ENCODE results near the gene TBC1D22A.

TBC1D22A gene

DNA sequence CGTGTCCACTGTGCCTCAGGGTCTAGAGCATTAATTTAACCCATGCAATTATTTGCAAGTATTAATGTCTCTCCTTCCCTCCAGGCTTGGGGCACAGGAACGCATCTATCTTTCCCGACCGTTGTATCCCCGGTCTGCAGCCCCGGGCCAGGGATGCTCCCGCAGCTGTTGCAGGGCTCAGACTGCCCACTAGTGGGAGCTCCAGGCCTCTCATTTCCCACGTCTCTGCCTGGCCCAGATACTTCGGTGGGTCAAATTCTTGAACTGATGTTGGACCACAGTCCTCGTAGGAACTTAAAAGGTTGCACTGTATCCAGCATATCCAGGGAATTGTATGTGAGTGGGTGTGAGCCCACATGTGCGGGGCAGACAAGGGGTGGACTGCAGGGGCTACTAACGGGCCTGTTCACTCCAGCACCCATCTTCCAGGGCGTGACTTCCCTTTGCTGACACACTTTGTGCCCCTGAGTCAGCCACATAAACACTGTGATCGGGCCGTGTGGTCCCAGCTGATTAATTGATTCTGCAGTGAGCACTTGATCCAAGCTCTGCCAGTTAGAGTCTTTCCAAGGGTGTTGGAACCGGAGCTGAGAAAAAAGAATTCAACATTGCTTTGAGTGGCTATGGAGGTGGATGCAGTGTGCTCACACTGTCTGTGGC, 451.3 kb downstream of the TBC1D22A start:
- DNase-seq (ENCODE audit: low read depth, low spot score): no peak

DNA sequence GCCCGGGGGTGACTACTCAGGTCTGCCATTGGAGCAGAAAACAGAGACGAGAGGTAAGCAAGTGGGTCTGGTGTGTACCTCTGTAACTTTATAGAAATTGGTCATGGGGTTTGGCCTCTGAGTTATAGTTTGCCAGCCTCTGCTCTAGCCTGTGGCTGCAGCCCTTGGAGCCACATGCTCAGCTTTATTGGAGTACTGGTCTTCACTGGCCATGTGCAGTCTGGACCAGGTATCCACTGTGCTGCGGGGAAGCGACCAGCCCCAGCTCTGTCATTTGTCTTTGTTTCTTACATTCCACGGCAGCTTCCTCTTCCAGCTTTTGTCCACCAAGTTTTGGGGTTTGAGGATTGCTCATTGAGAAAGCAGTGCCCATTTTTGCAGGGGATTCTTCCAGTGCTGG, 453.4 kb downstream of the TBC1D22A start:
- no peak for DNase-seq (ENCODE audit: low read depth, low spot score)

DNA sequence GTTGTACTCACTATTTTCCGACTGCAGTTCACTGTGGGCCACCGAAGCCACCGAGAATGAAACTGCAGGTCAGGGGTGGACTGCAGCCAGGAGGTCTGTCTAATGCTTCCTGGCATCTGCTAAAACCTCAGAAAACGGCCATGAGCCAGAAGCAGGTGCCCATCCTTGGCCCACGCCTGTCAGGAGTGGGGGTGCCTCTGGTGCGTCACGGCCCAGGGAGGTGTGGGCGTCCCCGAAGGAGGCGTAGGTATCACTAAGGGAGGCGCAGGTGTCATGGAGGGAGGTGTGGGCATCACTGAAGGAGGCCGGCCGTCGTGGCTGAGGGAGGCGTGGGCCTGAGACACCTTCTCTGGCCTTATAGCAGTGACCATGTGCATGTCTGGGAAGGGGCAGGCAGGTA, 456.2 kb downstream of the TBC1D22A start:
- no peak for DNase-seq (ENCODE audit: low read depth, low spot score)

DNA sequence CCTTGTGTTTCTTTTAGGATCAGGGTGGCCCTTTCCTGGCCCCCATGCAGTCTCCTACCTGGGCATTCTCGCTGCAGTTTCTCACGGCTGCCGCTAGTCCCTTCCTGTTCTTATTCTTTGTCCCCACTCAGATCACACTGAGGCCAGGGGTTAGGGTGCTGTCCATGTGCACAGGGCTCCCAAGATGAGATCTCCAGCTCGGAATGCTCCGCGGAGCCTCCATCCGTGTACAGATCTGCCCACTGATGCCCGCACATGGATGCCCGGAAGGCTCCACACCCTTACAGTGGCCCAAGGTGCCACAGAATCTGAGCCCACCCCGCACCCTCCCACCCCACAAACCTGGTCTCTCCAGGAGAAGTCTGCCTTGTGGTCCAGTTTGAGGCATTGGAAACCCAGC, 457.3 kb downstream of the TBC1D22A start:
- no peak for DNase-seq (ENCODE audit: low read depth, low spot score)

DNA sequence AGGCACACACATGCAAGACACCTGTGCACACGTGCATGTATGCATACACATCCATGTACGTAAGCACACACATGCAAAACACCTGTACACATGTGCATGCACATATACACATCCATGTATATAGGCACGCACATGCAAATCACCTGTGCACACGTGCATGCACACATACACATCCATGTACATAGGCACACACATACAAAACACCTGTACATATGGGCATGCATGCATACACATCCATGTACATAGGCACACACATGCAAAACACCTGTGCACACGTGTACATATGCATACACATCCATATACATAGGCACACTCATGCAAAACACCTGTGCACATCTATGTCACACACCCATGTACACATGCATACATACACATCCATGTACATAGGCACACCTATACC, 458.3 kb downstream of the TBC1D22A start:
- no peak for DNase-seq (ENCODE audit: low read depth, low spot score)

DNA sequence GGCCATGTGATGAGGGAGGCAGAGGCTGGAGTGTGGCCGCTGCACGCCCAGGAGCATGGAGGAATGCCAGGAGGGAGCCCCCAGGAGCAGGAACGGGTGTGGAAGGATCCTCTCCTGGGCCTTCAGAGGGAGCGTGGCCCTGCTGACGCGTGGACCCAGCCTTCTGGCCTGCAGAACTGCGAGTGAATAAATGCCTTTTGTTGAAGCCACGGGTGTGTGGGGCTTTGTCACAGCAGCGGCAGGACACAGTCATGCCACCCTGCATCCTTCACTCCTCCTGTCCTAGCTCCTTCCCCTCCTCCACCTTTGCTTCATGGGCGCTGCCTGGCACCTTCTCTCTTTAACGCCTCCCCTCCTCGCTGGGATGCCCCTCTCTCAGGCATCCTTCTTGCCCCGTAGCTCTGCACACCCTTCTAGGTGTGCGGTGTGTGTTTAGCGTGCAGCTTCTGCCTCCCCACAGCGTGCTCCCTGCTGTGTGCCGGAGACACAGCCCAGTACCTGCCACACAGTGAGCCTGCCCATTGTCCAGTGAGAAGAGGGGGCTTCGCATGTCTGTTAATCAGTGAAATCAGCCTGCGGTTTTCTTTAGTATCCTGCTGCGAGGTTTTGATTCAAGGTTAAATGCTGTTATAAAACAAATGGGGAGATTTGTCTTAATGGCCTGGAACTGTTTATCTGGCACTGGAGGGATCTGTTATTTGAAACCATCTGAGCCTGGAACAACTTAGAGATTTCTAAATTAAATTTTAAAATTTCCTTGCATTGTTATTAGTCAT, 459.6 kb downstream of the TBC1D22A start:
- no peak for DNase-seq (ENCODE audit: low read depth, low spot score)
